Measurements from ENCODE around the gene HOXB2. TPM values are rescaled to one million over a fixed set of nuclear protein-coding genes. Genes with fewer than 3 reads are reported as not detected.
"Not testable (repeated sequence)": the region's sequence is repeated elsewhere in the genome, so short reads cannot be mapped to it uniquely, and the experiment has no call there.

The HOXB2 gene
- polyA plus RNA-seq, 1 donor: 13.2 TPM

DNA sequence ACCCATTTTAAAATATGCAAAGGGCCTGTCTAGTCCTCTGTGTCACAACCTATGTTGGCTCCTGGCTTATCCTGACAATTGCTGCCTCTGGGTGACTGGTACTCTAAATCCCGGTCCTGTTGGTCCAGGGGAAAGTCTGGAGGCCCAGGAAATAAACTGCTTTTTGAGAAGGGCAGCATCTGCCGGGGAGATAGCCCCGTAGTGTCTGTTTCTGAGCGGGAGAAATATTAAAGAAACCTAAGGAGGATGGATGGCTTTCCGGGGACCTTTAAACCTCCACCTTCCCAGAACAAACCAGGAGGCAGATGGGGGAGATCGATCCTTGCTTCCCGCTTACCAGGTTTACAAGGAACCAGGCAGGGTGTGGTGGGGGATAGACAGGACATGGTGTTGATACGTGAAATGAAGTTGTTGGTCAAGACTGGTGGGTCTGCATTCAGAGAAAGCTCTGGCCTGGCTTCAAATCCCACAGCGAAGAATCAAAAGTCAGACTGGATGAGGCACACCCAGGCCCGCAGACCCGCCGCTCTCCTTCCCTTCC is 3.8 kb downstream of the HOXB2 start:
- no peak for DNase-seq (ENCODE audit: low read depth)

DNA sequence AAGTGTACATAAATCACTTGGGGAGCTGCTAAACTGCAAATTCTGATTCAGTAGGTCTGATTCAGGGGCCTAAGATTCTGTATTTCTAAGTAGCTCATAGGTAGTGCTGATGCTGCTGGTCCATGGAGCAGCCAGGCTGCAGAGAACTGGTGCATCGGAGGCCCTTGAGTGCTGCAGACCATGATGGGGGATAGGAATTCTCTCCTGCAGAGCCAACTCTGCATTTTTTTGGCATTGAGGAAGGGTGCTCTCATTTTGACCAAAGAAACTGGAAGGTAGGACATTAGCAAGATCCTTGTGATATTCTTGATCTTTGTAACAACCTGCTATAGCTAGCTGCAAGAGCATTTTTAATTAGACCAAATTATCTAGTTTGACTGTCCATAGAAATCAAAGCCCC is 4.7 kb downstream of the HOXB2 start:
- no peak for DNase-seq (ENCODE audit: low read depth)

DNA sequence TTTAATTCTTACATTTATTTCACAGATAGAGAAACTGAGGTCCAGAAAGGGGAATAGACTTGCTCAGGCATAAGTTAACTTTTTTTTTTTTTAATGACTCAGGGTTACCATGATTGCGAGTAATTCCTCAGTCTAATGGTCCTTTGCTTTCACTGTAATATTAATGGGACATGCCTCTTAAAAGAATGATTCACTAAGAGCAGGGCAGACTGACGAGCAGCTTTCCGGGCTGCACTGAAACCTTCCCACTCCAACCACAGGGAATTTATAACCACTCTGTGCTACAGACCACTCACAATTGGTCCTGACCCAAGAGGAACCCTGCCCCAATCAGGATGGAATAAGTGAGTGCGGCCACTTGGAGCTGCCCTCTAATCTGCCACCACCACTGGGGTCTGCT is 5.7 kb downstream of the HOXB2 start:
- DNase-seq (ENCODE audit: low read depth): no peak

DNA sequence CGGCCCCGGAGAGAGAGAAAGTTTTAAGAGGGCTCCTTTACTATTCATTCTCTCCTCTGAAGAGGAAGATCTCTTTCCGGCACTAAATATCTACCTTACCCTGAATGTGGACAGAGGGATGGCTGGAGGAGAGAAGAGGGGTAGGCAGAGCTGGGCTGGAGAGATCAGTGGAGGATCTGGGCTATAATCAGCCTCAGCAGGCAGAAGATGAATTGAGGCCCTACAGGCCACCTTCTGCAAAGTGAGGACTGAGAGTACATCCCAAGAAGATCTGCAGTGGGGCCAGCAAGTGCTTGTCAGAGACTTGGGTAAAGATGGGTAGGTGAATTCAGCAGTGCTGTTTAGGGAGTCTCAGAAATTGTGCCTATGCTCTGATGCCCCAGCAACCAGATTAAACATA is 7.6 kb downstream of the HOXB2 start:
- no peak for DNase-seq (ENCODE audit: low read depth)

DNA sequence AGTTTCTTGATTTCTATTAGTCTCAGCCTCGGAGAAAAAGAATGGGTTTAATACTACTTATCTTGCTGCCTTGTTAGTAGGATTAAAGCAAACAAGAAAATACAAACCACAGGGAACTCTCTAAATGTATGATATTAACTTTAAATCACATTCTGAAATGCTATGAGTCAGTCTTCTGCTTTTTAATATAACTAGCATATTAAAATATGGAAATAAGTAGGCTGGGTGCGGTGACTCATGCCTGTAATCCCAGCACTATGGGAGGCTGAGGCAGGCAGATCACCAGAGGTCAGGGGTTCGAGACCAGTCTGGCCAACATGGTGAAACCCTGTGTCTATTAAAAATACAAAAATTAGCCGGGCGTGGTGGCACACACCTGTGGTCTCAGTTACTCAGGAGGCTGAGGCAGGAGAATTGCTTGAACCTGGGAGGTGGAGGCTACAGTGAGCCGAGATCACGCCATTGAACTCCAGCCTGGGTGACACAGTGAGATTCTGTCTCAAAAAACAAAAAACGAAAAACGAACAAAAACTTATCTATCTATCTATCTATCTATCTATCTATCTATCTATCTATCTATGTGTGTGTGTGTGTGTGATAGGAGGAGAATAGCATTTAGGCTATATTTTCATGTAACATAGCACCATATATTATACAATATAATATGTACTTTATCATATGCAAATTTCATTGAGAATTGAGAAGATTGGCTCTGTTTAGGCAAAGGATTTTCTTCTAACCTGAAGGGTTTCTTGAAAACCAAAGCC is 8.9 kb downstream of the HOXB2 start:
- not testable (repeated sequence) for DNase-seq (ENCODE audit: low read depth)

DNA sequence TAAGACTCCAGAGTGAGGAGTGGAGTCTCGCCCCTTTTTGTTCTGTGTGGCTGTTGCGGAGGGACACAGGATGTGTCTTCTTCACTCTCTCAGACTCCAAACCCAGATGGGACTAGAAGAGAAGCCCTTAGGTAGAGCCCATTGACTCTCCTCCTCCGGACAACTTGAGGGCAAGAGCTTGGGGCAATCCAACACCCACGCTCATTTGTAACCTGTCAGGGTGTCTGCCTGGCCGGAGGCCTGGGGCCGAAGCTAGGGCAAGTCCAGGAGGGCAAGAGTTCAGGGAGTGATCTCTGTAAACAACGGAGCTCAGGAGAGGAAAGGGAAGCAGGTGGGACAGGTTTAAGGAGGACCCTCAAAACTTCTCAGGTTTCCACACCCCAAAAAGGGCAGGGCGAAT is 12.6 kb downstream of the HOXB2 start:
- no peak for DNase-seq (ENCODE audit: low read depth)

DNA sequence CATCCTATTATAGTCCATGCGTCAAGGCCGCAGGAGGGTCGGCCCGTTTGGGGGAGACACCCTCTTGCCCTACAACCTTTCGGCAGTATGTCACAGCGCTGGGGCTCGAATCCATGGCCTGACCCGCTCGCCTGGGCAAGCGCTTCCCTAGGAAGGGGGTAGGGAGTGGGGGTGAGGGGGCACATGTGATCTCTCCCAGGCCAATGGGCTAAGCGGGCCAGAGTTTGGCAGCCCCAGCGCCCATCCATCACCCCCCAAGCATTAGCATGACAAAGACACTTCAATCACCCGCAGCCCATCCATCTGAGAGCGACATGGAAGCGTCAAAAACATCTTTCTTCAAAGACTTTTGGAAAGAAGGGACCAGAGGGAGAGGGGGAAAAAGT is 14.0 kb downstream of the HOXB2 start, which contains the start of gene HOXB1:
Gene HOXB1, minus strand, starts transcription at position 125 of the 386 bp plus-strand sequence. Its CDS starts 107 bp downstream, at position 18.
- DNase-seq (ENCODE audit: low read depth): no peak

DNA sequence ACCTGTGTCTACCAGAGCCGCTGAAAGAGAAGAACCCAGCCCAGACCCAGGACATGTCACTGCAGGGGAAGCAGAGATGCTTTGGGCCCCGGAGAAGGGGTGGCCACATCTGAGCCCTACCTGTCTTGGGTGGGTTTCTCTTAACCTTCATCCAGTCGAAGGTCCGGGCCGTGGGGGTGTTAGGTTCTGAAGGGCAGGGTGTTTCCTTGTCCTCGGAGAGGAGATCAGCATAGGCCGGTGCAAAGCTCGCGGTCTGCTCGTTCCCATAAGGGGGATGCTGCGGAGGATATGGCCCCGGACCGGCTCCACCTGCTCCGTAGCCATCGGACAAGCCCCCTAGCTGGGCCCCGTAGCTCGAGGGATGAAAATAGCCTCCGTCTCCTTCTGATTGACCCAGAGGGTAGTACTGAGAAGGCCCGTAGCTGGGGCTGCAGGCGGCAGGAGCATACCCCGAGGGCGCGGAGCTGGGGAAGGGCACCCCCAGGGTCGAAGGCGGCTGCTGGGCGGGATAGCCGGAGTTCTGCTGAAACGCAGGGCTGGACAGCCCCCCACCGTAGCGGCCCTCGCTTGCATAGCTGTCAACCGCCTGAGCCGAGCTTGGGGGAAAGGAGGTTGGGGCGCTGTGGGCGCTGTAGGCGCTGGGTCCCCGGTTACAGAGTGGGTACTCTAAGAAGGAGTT is 14.6 kb downstream of the HOXB2 start:
- DNase-seq (ENCODE audit: low read depth): no peak

DNA sequence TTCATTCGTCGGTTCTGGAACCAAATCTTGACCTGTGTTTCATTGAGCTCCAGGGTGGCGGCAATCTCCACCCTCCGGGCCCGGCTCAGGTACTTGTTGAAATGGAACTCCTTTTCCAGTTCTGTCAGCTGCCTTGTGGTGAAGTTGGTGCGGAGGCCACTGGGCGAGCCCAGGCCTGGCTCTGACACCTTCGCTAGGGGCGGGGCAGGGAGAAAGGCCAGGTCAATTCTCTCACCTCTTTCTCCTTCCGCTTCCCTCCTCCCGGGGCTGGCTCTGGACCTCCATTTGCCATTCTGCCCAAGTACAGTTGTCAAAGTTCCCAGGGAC is 15.3 kb downstream of the HOXB2 start:
- DNase-seq (ENCODE audit: low read depth): no peak

DNA sequence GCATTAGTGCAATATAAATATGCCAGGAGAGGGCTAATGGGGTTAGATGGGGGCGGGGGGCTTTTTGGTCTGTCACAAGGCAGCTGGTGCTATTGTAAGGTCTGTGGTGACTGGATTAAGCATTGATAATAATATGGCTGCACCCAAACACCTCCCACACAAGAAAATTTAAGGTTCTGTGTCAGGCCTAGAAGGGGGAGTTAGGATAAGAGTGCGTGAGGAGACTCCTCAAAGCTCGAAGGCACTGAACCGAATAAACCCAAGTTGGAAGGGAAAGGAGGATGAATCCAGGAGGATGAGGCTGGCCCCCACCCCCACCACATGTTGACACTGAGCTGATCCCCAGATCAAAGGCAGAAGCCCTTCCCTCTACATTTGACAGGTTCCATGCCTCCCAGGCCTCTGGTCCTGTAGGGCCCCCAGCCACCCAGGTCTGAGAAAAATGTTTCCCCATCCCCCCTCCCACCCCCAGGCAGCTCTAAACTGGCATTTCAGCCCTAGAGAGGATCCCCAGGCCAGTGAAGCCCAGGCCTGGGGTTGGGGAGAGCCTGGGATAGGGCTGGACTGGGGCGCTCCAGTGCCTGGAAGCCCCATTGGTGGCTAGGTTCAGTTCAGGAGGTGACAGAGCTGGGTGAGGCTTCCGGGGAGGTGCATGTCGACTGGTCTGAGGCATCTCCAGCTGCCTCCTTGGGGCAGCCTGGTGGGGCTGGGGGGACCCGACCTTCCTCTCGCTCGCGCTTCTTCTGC is 15.8 kb downstream of the HOXB2 start:
- no peak for DNase-seq (ENCODE audit: low read depth)

DNA sequence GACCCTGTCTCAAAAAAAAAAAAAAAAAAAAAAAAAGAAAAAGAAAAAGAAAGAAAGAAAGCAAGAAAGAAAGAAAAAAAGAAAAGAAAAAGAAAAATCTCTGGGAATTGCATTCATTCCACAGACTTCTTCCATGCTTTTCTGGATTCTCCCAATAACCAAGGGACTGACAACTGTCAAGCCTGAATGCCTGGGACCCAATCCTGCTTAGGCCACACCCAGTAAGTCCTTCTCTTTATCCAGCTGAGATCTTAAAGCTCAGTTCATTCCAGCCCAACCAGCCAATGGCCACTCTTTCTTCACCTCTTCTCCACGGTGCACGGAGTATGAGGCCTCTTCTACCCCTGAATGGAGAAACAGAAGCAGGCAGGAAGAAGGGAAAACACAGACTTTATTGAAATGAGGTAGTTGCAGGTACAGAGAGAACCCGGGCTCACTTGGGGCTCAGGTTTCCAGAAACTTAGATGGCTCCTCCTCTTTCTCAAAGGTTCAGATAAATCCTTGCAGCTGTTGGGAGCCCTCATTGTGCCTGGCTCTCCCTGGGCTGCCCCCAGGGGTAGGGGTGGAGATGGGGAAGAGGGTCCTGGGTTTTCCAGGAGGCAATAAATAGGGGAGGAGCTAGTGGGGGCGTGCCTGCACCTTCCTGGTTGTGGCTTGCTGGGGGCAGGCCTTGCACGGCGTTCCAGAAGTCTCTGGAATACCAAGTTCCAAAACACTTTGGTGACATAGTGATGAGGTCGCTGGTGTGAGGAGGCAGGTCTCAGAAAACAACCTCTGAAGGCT is 16.6 kb downstream of the HOXB2 start:
- DNase-seq (ENCODE audit: low read depth): no peak

DNA sequence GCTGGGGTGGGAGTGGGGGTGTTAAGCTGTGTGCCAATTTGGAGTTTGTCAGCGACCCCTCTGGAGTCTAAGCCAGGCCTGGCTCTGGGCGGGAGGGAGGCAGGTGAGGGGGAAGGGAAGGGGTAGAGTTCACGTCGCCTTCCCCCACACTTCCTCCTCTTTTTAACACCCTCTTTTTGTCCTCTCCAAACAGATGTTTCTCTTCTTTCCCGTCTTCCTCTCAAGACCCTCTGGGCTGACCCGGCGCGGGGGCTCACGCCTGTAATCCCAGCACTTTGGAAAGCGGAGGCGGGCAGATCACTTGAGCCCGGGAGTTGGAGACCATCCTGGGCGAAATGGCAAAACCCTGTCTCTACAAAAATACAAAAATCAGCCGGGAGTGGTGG is 17.4 kb downstream of the HOXB2 start:
- DNase-seq (ENCODE audit: low read depth): no peak

DNA sequence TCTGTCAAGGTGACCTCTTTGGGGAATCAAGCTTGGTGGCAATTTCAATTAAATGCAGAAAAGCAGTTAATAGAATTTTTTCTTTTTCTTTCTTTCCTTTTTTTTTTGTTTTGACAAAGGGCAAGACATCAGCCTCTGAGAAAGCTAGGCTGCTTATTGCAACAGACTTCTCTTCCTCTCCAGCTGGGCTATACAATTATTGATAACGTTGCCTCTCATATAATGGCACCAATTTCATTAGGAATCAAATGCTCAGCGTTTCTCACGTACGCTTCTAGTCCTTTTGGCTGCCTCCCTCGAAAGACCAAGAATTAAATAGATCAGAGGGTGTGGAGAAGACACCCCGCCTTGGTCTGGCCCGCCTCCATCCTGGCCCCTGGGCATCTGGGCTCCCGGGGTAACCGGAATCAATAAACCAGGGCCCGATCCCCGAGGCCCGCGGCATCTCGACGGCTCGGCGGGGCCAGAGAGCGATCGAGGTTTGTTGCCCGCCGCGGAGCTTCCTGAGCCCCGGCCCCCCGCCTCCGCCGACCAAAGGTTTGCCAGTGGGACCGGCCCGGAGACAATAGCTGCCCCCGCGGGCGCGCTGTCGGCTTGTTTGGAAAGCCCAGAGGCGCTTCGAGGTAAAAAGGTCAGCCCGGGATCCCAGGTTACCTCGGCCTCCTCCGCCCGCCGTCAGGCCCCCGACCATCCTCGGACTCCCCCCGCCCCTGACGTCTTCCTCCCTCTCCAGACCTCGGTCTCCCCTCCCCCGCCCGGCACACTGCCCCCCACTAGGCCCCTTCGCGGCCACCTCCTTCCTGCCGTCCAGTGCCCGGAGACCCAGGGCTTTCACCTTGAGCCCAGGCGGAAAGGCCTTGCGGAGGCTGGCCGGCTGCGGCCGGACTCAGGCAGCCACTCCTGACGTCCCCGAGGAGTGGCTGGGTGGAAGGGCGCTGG is 18.0 kb downstream of the HOXB2 start:
- DNase-seq (ENCODE audit: low read depth): no peak

DNA sequence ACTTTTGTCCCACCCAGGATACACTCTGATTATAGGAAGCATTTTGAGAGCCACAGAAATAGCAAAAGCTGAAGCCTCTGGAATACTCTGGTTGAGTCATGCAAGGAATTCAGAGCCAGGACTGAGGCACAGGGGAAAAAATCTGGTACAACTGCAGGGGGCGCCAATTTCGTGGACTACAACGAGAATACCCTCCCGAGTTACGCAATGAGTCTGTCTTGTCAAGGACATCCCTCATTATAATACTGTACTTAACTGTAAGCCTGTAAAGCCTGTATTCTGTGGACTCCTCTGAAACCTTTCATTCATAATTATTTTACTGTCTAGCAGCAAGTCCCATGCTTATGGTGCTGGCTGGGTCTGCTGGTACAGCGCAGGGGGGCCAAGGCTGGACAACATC is 21.9 kb downstream of the HOXB2 start:
- DNase-seq (ENCODE audit: low read depth): no peak

DNA sequence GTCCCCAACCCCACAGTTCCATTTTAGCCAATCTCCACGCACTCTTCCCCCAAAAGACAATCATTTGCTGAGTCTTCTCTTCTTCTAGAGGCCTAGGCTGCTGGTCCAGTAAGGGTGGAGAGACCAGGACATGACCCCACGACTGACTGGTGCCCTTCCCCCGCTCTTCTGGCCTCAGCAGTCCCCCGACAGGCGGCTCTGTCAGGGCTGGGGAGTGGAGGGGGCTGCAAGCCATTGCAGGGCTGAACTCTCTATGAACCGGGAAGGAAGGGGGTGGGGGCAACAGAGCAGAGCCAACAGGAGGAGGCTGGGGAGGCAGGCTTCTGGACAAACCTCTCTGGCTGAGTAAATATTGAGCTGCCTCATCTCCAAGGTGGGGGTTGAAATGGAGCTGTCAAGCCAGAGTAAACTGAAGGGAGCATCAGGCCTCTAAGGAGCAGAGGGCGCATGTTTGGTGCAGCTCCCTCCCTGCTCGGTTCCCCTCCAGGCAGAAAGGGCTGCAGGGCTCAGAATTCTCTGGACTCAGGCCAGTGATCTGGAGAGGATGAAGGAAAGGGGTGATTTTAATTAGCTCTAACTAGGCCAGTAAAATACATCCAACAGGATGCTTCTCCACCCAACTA is 22.8 kb downstream of the HOXB2 start:
- DNase-seq (ENCODE audit: low read depth): no peak

DNA sequence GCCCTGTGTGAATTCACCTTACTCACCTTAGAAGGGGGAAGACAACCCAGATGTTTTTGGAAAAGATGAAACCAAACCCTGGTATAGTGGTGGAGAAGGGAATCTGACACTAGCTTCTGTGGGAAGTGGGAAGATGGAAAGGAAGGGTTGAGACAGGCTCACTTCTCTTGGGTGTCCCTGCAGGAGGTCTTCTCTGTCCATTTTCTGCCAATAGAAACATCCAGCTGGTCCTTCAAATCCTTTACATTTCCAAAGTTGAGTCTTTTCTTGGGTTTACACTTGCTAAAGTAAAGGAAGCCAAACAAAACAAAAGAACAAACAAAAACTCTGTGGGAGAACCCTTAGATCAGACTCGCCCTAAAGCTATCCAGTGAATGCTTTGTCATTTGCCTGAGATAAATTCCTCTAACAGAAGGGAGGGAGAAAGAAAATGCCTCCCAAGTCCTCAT is 24.3 kb downstream of the HOXB2 start:
- no peak for DNase-seq (ENCODE audit: low read depth)

DNA sequence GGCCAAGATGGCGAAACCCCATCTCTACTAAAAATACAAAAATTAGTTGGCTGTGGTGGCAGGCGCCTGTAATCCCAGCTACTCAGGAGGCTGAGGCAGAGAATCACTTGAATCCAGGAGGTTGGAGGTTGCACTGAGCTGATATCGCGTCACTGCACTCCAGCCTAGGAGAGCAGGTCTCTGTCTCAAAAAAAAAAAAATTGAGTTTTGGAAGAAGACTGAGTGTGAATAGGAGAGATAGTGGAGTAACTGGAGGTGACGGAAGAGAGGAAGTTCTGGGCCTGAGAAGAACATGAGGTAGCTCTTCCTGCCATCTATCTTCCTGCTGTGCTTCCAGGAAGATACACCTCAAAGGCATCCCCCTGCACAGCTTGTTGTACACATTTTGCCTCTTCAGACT is 25.5 kb downstream of the HOXB2 start:
- no peak for DNase-seq (ENCODE audit: low read depth)

DNA sequence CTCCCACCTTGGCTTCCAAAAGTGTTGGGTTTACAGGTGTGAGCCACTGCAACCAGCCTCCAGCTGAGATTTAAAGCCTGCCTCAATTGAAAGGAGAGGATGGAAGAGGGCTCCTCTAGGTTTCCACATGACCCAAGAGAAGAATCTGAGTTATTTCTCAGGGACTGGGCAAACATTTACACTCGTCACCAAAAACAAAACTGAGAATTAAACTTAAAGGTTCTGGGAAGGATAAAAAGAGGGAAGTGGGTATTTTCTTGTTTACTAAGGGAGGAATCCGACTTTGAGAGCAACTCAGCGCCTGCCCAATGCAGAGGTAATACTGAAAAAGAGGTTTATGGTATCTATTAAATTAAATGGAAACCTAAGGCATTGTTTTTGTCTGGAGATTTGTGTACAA is 27.4 kb downstream of the HOXB2 start:
- no peak for DNase-seq (ENCODE audit: low read depth)

DNA sequence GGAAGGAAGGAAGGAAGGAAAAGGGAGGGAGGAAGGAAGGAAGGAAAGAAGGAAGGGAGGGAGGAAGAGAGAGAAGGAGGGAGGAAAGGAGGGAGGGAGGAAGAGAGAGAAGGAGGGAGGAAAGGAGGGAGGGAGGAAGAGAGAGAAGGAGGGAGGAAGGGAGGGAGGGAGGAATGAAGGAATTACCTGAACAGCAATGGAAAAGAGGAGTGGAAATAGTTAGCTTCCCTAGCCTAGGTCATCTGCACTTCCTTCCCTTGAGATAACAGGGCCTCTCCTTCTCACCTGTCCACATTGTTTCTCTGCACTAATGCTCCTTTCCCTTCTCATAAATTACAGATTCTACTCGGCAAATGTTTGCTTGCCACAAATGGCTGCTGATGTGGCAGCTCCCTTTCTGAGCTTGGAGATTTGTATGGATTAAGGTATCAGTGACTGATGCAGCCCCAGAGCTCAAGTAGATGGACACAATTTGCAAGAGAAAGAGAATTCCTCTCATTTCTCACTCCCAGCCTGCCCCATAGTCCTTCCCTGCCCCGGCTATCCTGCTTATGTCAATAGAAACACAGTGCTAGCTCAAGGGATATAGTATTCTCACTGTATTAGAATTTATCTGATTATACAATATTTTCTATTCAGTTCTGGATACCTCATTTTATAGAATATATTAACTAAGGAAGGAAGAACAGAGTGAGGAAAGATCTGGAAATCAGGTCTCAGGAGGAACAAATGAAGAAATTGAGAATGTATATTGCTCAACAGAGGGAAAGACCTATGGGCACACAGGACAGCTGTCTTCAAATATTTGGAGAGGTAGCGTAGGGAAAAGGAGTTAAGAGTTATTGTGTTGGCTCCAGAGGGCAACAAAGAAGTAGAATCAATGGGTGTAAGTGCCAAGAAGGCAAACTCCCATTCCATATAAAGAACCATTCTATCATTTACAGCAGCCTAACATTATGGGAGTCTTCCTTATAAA is 28.7 kb downstream of the HOXB2 start:
- no peak for DNase-seq (ENCODE audit: low read depth)

All from forelimb muscle (tissue), 1 donor.